Neuronal stem cell (in vitro differentiated cells): ENCODE measurements around the gene CUL4B.
A peak's percentile ranks its signal among the peaks of the same experiment; 100 is the strongest.

ENCODE experiments used
- DNase-seq: peaks from one replicate; pipeline ENCODE4 v3.0.0-alpha.2; 2013; ENCODE audit warnings: low spot score
- H2AFZ ChIP-seq: one replicate; pipeline ENCODE4 v1.6.1; 2013; ENCODE audit warnings: mild to moderate bottlenecking, low read length, inconsistent platforms
- H2AK5ac ChIP-seq: 2 replicates; pipeline ENCODE4 v1.6.1; 2013; ENCODE audit warnings: low read depth, mild to moderate bottlenecking, inconsistent platforms, low read length, moderate library complexity, mixed read lengths
- H2BK120ac ChIP-seq: 2 replicates; pipeline ENCODE4 v1.6.1; 2013; ENCODE audit warnings: low read depth, mild to moderate bottlenecking, inconsistent platforms, low read length, moderate library complexity, mixed read lengths
- H2BK12ac ChIP-seq: one replicate; pipeline ENCODE4 v1.6.1; 2013; ENCODE audit warnings: low read length, inconsistent platforms
- H2BK15ac ChIP-seq: 2 replicates; pipeline ENCODE4 v1.6.1; 2013; ENCODE audit warnings: mild to moderate bottlenecking, low read length, inconsistent platforms, mixed read lengths
- H2BK5ac ChIP-seq: one replicate; pipeline ENCODE4 v1.6.1; 2013; ENCODE audit warnings: inconsistent platforms, mild to moderate bottlenecking, low read length, moderate library complexity
- H3K14ac ChIP-seq: one replicate; pipeline ENCODE4 v1.6.1; 2013; ENCODE audit warnings: low read length, inconsistent platforms
- H3K18ac ChIP-seq: 2 replicates; pipeline ENCODE4 v1.6.1; 2013; ENCODE audit warnings: low read length, inconsistent platforms
- H3K23ac ChIP-seq: 2 replicates; pipeline ENCODE4 v1.6.1; 2013; ENCODE audit warnings: low read depth, mild to moderate bottlenecking, mixed read lengths, low read length, inconsistent platforms; ENCODE audit not compliant: poor library complexity
- H3K27ac ChIP-seq: replicated peaks from 3 replicates; pipeline ENCODE4 v1.5.1; 2013; ENCODE audit warnings: low read length, inconsistent platforms
- H3K27me3 ChIP-seq, 3 experiments: 2 replicates each; pipeline ENCODE4 v1.6.1; 2013; ENCODE audit warnings: low read length in 3 of 3, mild to moderate bottlenecking in 2 of 3, inconsistent platforms in 1 of 3, low read depth in 1 of 3, mixed read lengths in 1 of 3, moderate library complexity in 1 of 3; ENCODE audit not compliant: control insufficient read depth in 3 of 3, insufficient read depth in 3 of 3
- H3K36me3 ChIP-seq, 2 donors: replicated peaks in 1 of 2; 2 replicates each; pipeline ENCODE4 v1.6.1; 2013; ENCODE audit warnings: low read length in 2 of 2; ENCODE audit not compliant: control insufficient read depth in 2 of 2, insufficient read depth in 2 of 2
- H3K4ac ChIP-seq: 2 replicates; pipeline ENCODE4 v1.6.1; 2013; ENCODE audit warnings: inconsistent platforms, mild to moderate bottlenecking, low read length, moderate library complexity
- H3K4me1 ChIP-seq, 2 donors: 1 replicate in 1 of 2; 2 replicates in 1 of 2; pipeline ENCODE4 v1.6.1; 2013; ENCODE audit warnings: low read length in 2 of 2, low read depth in 1 of 2; ENCODE audit not compliant: control insufficient read depth in 2 of 2, insufficient read depth in 1 of 2
- H3K4me2 ChIP-seq: one replicate; pipeline ENCODE4 v1.6.1; 2013; ENCODE audit warnings: mild to moderate bottlenecking, low read length, inconsistent platforms; ENCODE audit not compliant: insufficient read depth, poor library complexity, severe bottlenecking
- H3K4me3 ChIP-seq, 2 donors: 2 replicates each; pipeline ENCODE4 v1.5.1; 2013; ENCODE audit warnings: low read length in 2 of 2, mild to moderate bottlenecking in 2 of 2, inconsistent platforms in 1 of 2, moderate library complexity in 1 of 2
- H3K79me1 ChIP-seq: one replicate; pipeline ENCODE4 v1.6.1; 2013; ENCODE audit warnings: low read depth, mild to moderate bottlenecking, inconsistent platforms, low read length, moderate library complexity
- H3K9ac ChIP-seq: one replicate; pipeline ENCODE4 v1.6.1; 2013; ENCODE audit warnings: mild to moderate bottlenecking, low read depth, low read length, inconsistent platforms; ENCODE audit not compliant: poor library complexity
- H3K9me3 ChIP-seq, 2 donors: replicated peaks in 1 of 2; 2 replicates each; pipeline versions ENCODE3 to v1.6.1; 2013; ENCODE audit warnings: low read length in 2 of 2, mild to moderate bottlenecking in 2 of 2, inconsistent platforms in 1 of 2, low read depth in 1 of 2, mixed read lengths in 1 of 2, moderate library complexity in 1 of 2; ENCODE audit not compliant: control insufficient read depth in 2 of 2, insufficient read depth in 1 of 2
- H4K8ac ChIP-seq: one replicate; pipeline ENCODE4 v1.6.1; 2013; ENCODE audit warnings: low read depth, mild to moderate bottlenecking, inconsistent platforms, low read length, moderate library complexity
- H4K91ac ChIP-seq: one replicate; pipeline ENCODE4 v1.6.1; 2013; ENCODE audit warnings: low read length, low read depth, mild to moderate bottlenecking, inconsistent platforms; ENCODE audit not compliant: poor library complexity
- WGBS, 2 donors: extraction: QIAGEN DNeasy Blood & Tissue Kit; methylation state at CpG; one replicate each; pipeline ENCODE4 v1.1.7; 2013; ENCODE audit warnings: missing lambda C conversion rate in 2 of 2, mixed read lengths in 1 of 2; ENCODE audit not compliant: insufficient read length in 2 of 2, insufficient replicate concordance in 1 of 2; ENCODE audit errors: extremely low coverage in 2 of 2; 5-methylcytosine and 5-hydroxymethylcytosine counted together

CUL4B gene

GRCh38 chrX:120485638-120486520, 74.9 kb downstream of the CUL4B start:
- Histone ChIP-seq H2BK120ac (no peak overlapping the region), H2BK12ac (no peak overlapping the region), H3K23ac (no peak overlapping the region), H2BK15ac (no peak overlapping the region), H3K9ac (no peak overlapping the region), H2AK5ac (no peak overlapping the region), H2BK5ac (no peak overlapping the region), H3K27me3 (no peaks in the 10 kb centered on the region), H3K18ac (peak overlapping the region; percentile 83), H4K8ac (no peak overlapping the region), H3K14ac (no peak overlapping the region), H3K27ac (no peak overlapping the region), H3K4me2 (peak overlapping the region; percentile 38), H3K9me3 (no peaks in the 10 kb centered on the region), H2AFZ (peak overlapping the region; percentile 93), H3K4ac (no peak overlapping the region), H3K4me1 (peaks cover 0 to 3% of the 10 kb centered on the region in 2 donors), H3K4me3 (peak overlapping the region; percentile 52 to 72), H4K91ac (no peak overlapping the region), H3K79me1 (no peaks in the 10 kb centered on the region), H3K36me3 (no peaks in the 10 kb centered on the region)
- DNase-seq: peak; percentile 40
- no CpG with 5 or more reads among the region's 39 CpGs for WGBS, 2 donors

- H3K4me3 ChIP-seq: peak overlapping the region in 1 of 2 donors; percentile 52
- no peaks in the 10 kb centered on the region for H3K9me3 ChIP-seq
- H2BK15ac ChIP-seq: no peak overlapping the region
- H3K4me2 ChIP-seq: no peak overlapping the region
- H2AK5ac ChIP-seq: no peak overlapping the region
- H4K91ac ChIP-seq: no peak overlapping the region
- H3K4ac ChIP-seq: no peak overlapping the region
- H2BK120ac ChIP-seq: no peak overlapping the region
- H4K8ac ChIP-seq: no peak overlapping the region
- peak overlapping the region; percentile 93 for H2AFZ ChIP-seq
- no peak overlapping the region for H3K18ac ChIP-seq
- H3K14ac ChIP-seq: no peak overlapping the region
- WGBS, 2 donors: no CpG with 5 or more reads among the region's 3 CpGs
- no peaks in the 10 kb centered on the region for H3K27me3 ChIP-seq
- no peak overlapping the region for H2BK5ac ChIP-seq
- H3K9ac ChIP-seq: no peak overlapping the region
- H3K23ac ChIP-seq: no peak overlapping the region
- H2BK12ac ChIP-seq: no peak overlapping the region
- DNase-seq: no peak
- H3K27ac ChIP-seq: no peak overlapping the region
- H3K4me1 ChIP-seq: peaks cover 0 to 3% of the 10 kb centered on the region in 2 donors
- no peaks in the 10 kb centered on the region for H3K79me1 ChIP-seq
- no peaks in the 10 kb centered on the region for H3K36me3 ChIP-seq
Observed at GRCh38 chrX:120485315-120485637, 75.5 kb downstream of the CUL4B start.

- no peak overlapping the region for H3K14ac ChIP-seq
- no peak overlapping the region for H3K4ac ChIP-seq
- H4K8ac ChIP-seq: no peak overlapping the region
- H3K9me3 ChIP-seq: no peaks in the 10 kb centered on the region
- no peak overlapping the region for H2AK5ac ChIP-seq
- H3K4me1 ChIP-seq: no peaks in the 10 kb centered on the region
- no peak overlapping the region for H2BK15ac ChIP-seq
- WGBS, 2 donors: no CpG with 5 or more reads among the region's 3 CpGs
- H3K27ac ChIP-seq: no peak overlapping the region
- no peak overlapping the region for H3K18ac ChIP-seq
- no peak overlapping the region for H4K91ac ChIP-seq
- H3K27me3 ChIP-seq: peaks cover 0 to 3% (median 0%) of the 10 kb centered on the region in 3 experiments
- H3K23ac ChIP-seq: no peak overlapping the region
- no peak overlapping the region for H3K4me3 ChIP-seq
- H3K79me1 ChIP-seq: no peaks in the 10 kb centered on the region
- no peak overlapping the region for H3K4me2 ChIP-seq
- H3K36me3 ChIP-seq: no peaks in the 10 kb centered on the region
- no peak overlapping the region for H3K9ac ChIP-seq
- H2AFZ ChIP-seq: no peak overlapping the region
- no peak overlapping the region for H2BK120ac ChIP-seq
- H2BK12ac ChIP-seq: no peak overlapping the region
- H2BK5ac ChIP-seq: no peak overlapping the region
- DNase-seq: no peak
Observed at GRCh38 chrX:120477453-120477852, 83.3 kb downstream of the CUL4B start.

GRCh38 chrX:120476714-120477113, 84.0 kb downstream of the CUL4B start:
- Histone ChIP-seq H2BK120ac (no peak overlapping the region), H4K8ac (no peak overlapping the region), H3K27ac (no peak overlapping the region), H3K79me1 (no peaks in the 10 kb centered on the region), H3K18ac (no peak overlapping the region), H2AK5ac (no peak overlapping the region), H3K4me2 (no peak overlapping the region), H2BK5ac (no peak overlapping the region), H3K27me3 (peaks cover 0 to 3% (median 0%) of the 10 kb centered on the region in 3 experiments), H3K9me3 (no peaks in the 10 kb centered on the region), H4K91ac (no peak overlapping the region), H3K9ac (no peak overlapping the region), H3K4me3 (no peak overlapping the region), H3K14ac (no peak overlapping the region), H3K23ac (no peak overlapping the region), H3K36me3 (no peaks in the 10 kb centered on the region), H2BK12ac (no peak overlapping the region), H2BK15ac (no peak overlapping the region), H3K4ac (no peak overlapping the region), H2AFZ (no peak overlapping the region), H3K4me1 (no peaks in the 10 kb centered on the region)
- DNase-seq: no peak
- no CpG with 5 or more reads among the region's 2 CpGs for WGBS, 2 donors
